Measurements from ENCODE around the gene OR2AJ1.

DNA sequence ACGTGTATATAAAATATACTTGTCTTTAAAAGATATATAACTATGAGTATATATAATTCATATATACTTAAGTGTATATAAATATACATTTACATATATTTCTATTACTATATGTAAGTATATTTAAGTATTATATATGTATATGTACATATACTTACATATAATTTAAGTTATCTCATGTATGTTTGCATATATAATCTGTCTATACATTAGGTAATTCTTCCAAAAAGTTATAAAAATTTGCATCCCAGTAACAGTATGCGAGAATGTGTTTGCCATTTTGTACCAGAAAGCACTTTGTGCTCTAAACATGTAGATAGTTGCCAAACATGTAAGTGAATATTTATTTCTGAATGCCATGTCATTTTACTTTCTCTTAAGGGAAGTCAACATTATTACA lies 40.2 kb downstream of the OR2AJ1 start, which contains the start of gene OR2AK2:
- no peak for TF ChIP-seq CTCF (IDR thresholded peaks at IDR 0.05)
- TF ChIP-seq POLR2A (IDR thresholded peaks at IDR 0.05), result no peak

All from Peyer's patch (tissue), 4 donors.